ENCODE data around the gene MASP2.
A peak's percentile ranks its signal among the peaks of the same experiment; 100 is the strongest.

The MASP2 gene

DNA sequence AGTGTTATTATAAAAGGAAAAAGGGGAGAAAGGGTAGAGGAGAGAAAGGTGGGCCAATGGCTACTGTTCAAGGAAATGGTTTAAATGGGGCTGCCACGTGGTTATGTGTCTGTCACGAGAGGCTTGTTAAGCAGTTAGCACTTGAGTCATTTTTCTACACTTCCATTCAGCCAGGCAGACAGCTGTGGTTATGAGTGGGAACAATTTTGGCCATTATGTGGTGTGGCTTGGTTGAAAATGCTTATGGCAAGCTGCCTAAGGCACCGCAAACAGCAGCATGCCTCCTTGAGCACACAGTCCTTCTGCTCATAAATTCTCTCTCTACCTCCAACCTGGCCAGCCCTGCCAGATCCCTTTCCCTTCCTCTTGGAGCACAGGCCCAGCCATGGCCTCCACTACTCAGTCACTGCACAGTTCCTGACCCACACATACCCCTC, 15.9 kb upstream of the MASP2 start:
- peaks cover 20% of the 10 kb centered on the region for H3K36me3 ChIP-seq (replicated peaks; ENCODE audit: low read depth, low read length)
- no peaks in the 10 kb centered on the region for H3K27me3 ChIP-seq (ENCODE audit: low read depth, low read length)
- H3K9ac ChIP-seq (ENCODE audit: low read length) = no peak overlapping the region
- H3K4me3 ChIP-seq (ENCODE audit: low read length) = no peak overlapping the region
- H2AFZ ChIP-seq (ENCODE audit: low read depth, low read length) = no peak overlapping the region
- no peak overlapping the region for H3K27ac ChIP-seq (ENCODE audit: low read length)
- TF ChIP-seq EZH2phosphoT487 (IDR thresholded peaks at IDR 0.05; ENCODE audit: low read depth) = no peak
- TF ChIP-seq, protein P1, sequence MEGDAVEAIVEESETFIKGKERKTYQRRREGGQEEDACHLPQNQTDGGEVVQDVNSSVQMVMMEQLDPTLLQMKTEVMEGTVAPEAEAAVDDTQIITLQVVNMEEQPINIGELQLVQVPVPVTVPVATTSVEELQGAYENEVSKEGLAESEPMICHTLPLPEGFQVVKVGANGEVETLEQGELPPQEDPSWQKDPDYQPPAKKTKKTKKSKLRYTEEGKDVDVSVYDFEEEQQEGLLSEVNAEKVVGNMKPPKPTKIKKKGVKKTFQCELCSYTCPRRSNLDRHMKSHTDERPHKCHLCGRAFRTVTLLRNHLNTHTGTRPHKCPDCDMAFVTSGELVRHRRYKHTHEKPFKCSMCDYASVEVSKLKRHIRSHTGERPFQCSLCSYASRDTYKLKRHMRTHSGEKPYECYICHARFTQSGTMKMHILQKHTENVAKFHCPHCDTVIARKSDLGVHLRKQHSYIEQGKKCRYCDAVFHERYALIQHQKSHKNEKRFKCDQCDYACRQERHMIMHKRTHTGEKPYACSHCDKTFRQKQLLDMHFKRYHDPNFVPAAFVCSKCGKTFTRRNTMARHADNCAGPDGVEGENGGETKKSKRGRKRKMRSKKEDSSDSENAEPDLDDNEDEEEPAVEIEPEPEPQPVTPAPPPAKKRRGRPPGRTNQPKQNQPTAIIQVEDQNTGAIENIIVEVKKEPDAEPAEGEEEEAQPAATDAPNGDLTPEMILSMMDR (IDR thresholded peaks at IDR 0.05; ENCODE audit: low read depth, low read length) = no peak
- no peaks in the 10 kb centered on the region for H3K9me3 ChIP-seq (ENCODE audit: insufficient read depth, low read length)
- H4K20me1 ChIP-seq (ENCODE audit: insufficient read depth, low read length) = no peaks in the 10 kb centered on the region
- peaks cover 4% of the 10 kb centered on the region; the same call in 1 of the 2 replicates for H3K4me1 ChIP-seq (ENCODE audit: low read length)
- H3K4me2 ChIP-seq (ENCODE audit: low read length) = no peak overlapping the region
- peaks cover 29% of the 10 kb centered on the region for H3K79me2 ChIP-seq (ENCODE audit: low read length)

GRCh38 chr1:11061652-11062365, 14.8 kb upstream of the MASP2 start:
- no peaks in the 10 kb centered on the region for H3K9me3 ChIP-seq (ENCODE audit: insufficient read depth, low read length)
- H3K4me3 ChIP-seq (ENCODE audit: low read length) = no peak overlapping the region
- H3K4me1 ChIP-seq (ENCODE audit: low read length) = peaks cover 4% of the 10 kb centered on the region; the same call in 1 of the 2 replicates
- peaks cover 20% of the 10 kb centered on the region for H3K36me3 ChIP-seq (replicated peaks; ENCODE audit: low read depth, low read length)
- H3K9ac ChIP-seq (ENCODE audit: low read length) = no peak overlapping the region
- H3K79me2 ChIP-seq (ENCODE audit: low read length) = peaks cover 31% of the 10 kb centered on the region
- H3K4me2 ChIP-seq (ENCODE audit: low read length) = no peak overlapping the region
- H4K20me1 ChIP-seq (ENCODE audit: insufficient read depth, low read length) = no peaks in the 10 kb centered on the region
- no peak overlapping the region for H2AFZ ChIP-seq (ENCODE audit: low read depth, low read length)
- no peaks in the 10 kb centered on the region for H3K27me3 ChIP-seq (ENCODE audit: low read depth, low read length)
- TF ChIP-seq, protein P1 (IDR thresholded peaks at IDR 0.05; ENCODE audit: low read depth, low read length) = no peak
- TF ChIP-seq EZH2phosphoT487 (IDR thresholded peaks at IDR 0.05; ENCODE audit: low read depth) = no peak
- no peak overlapping the region for H3K27ac ChIP-seq (ENCODE audit: low read length)

GRCh38 chr1:11059968-11060830, 13.2 kb upstream of the MASP2 start, which contains the start of gene SRM:
Gene SRM, minus strand, starts transcription at chr1:11060018. Its CDS starts 75 bp downstream, at chr1:11059943.
- Histone ChIP-seq H3K27ac (ENCODE audit: low read length) (peak within 1 kb of the TSS; percentile 46), H3K36me3 (replicated peaks; ENCODE audit: low read depth, low read length) (peaks cover 12% of the 10 kb centered on the region), H3K4me3 (ENCODE audit: low read length) (peak within 1 kb of the TSS; percentile 99), H3K9ac (ENCODE audit: low read length) (peak within 1 kb of the TSS; percentile 92), H3K79me2 (ENCODE audit: low read length) (peaks cover 31% of the 10 kb centered on the region), H2AFZ (ENCODE audit: low read depth, low read length) (peak within 1 kb of the TSS; percentile 69), H3K4me2 (ENCODE audit: low read length) (peak within 1 kb of the TSS; percentile 93), H4K20me1 (ENCODE audit: insufficient read depth, low read length) (no peaks in the 10 kb centered on the region), H3K4me1 (ENCODE audit: low read length) (peaks cover 4% of the 10 kb centered on the region; the same call in 1 of the 2 replicates), H3K9me3 (ENCODE audit: insufficient read depth, low read length) (no peaks in the 10 kb centered on the region), H3K27me3 (ENCODE audit: low read depth, low read length) (no peaks in the 10 kb centered on the region)
- no peak for TF ChIP-seq EZH2phosphoT487 (IDR thresholded peaks at IDR 0.05; ENCODE audit: low read depth)
- TF ChIP-seq, protein P1 (IDR thresholded peaks at IDR 0.05; ENCODE audit: low read depth, low read length) = no peak

All from OCI-LY3 (cell line).